OCI-LY3 (cell line): Measurements from ENCODE around the gene FRMPD1.

Experiments used
- EZH2phosphoT487 ChIP-seq: fragments of 200-600 bp; shearing (Covaris generic); IDR thresholded peaks from 2 replicates; pipeline ENCODE4 v1.6.1; 2018; ENCODE audit warnings: antibody characterized with exemption, mixed run types, low read depth
- TF ChIP-seq, protein P1 (sequence below): fragments of 200-600, 300-600 bp; sonication (generic); IDR thresholded peaks from 2 replicates; pipeline ENCODE4 v1.5.1; 2014; ENCODE audit warnings: antibody characterized with exemption, low read length, low read depth

DNA sequence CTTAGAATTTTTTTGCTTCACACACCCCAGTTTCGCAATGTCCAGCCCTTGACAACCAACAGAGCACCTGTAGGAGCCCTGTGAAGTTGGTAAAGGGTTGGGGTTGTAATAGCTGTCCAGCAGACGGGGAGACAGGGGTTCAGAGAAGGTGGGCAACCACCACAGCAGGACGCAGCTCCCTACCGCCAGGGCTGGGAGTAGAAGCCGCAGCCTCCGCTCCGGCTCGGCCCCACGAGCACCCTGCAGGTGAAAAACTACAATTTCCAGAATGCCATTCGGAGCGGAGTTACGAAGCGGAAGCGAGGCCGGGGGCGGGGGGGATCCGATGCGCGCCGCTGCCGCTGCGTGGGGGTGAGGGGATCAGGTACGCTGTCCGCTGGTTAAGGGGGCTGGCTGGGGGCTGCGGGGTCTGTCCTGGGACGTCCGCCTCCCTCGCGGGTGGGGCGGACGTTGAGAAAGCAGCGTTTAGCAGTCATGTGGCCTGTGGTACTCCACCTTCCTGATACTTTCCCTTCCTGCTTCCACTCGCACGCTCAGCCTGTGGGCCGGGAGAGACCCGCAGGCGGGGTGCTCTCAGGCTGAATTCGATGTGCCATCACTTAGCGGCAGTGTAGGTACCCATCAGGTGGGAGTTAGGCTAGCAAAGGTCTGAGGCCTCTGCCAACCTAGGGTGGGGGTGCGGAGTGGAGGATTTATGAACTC lies 102.9 kb downstream of the FRMPD1 start, which contains the start of gene TRMT10B:
- TF ChIP-seq, protein P1, sequence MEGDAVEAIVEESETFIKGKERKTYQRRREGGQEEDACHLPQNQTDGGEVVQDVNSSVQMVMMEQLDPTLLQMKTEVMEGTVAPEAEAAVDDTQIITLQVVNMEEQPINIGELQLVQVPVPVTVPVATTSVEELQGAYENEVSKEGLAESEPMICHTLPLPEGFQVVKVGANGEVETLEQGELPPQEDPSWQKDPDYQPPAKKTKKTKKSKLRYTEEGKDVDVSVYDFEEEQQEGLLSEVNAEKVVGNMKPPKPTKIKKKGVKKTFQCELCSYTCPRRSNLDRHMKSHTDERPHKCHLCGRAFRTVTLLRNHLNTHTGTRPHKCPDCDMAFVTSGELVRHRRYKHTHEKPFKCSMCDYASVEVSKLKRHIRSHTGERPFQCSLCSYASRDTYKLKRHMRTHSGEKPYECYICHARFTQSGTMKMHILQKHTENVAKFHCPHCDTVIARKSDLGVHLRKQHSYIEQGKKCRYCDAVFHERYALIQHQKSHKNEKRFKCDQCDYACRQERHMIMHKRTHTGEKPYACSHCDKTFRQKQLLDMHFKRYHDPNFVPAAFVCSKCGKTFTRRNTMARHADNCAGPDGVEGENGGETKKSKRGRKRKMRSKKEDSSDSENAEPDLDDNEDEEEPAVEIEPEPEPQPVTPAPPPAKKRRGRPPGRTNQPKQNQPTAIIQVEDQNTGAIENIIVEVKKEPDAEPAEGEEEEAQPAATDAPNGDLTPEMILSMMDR: no peak
- TF ChIP-seq EZH2phosphoT487: no peak
